Measurements from ENCODE around the gene CAMTA1.

Gene CAMTA1

DNA sequence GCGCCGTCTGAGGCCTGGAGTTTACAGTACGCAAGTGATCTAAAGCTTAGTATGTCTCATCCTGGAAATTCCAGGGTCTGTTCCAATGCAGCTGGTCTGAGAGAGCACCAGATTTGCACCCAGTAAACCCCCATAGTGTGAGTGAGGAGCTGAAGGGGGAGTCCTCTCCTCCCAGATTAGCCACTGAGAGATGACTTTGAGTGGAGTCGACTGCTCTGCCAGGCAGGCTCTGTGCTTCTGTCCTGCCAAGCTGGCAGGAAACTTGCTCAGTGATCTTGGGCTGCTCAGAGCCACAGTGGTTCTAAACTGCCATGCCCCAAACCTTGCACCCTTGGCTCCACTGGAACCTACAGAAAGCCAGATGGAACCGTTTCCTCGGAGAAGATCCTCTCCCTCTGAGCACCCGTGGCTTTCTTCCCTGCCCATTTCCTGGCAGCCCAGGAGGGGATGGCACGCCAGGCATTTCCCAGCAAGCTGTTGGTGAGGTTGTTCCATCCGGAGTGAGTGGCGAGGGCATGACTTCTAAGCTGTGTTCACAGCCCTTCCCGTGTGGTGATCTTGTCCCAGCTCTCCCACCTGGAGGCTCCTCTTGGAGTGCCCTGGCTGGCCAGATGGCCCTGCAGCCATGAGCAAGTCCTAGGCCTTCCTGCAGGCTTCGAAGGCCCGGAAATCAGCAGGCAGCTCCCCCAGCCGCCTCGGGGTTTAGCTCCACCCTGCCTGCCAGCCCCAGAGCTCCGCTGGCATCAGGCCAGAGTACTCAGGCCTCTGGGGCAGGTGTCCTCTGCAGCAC is 859.9 kb downstream of the CAMTA1 start:
- H3K27me3 ChIP-seq (ENCODE audit: control insufficient read depth, insufficient read depth, low read length), result no peaks in the 10 kb centered on the region
- no peak overlapping the region for H3K9ac ChIP-seq (ENCODE audit: low read depth, low read length)
- H3K4me1 ChIP-seq (ENCODE audit: control insufficient read depth, insufficient read depth, low read length), result peaks cover 2% of the 10 kb centered on the region
- no peak overlapping the region for H3K4me3 ChIP-seq (ENCODE audit: low read depth, low read length)
- H3K36me3 ChIP-seq (ENCODE audit: control insufficient read depth, insufficient read depth, low read length), result no peaks in the 10 kb centered on the region
- no peaks in the 10 kb centered on the region for H3K9me3 ChIP-seq (ENCODE audit: control insufficient read depth, insufficient read depth, low read length)

DNA sequence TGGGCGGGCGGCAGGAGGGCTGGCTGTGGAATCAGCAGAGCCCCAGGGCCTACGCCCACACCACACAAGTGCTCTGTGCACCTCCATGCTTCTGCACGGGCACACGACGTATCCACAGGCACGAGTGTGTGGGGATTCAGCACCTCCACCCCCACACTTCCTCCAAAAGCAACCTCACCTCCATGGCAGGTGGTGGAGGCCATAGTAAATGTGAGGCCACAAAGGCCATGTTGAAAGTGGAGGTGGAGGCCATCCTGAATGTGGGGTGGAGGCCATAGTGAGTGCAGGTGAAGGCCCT is 860.4 kb downstream of the CAMTA1 start:
- Histone ChIP-seq H3K27me3 (ENCODE audit: control insufficient read depth, insufficient read depth, low read length) (no peaks in the 10 kb centered on the region), H3K9me3 (ENCODE audit: control insufficient read depth, insufficient read depth, low read length) (no peaks in the 10 kb centered on the region), H3K9ac (ENCODE audit: low read depth, low read length) (no peak overlapping the region), H3K4me1 (ENCODE audit: control insufficient read depth, insufficient read depth, low read length) (peaks cover 2% of the 10 kb centered on the region), H3K36me3 (ENCODE audit: control insufficient read depth, insufficient read depth, low read length) (no peaks in the 10 kb centered on the region), H3K4me3 (ENCODE audit: low read depth, low read length) (no peak overlapping the region)

DNA sequence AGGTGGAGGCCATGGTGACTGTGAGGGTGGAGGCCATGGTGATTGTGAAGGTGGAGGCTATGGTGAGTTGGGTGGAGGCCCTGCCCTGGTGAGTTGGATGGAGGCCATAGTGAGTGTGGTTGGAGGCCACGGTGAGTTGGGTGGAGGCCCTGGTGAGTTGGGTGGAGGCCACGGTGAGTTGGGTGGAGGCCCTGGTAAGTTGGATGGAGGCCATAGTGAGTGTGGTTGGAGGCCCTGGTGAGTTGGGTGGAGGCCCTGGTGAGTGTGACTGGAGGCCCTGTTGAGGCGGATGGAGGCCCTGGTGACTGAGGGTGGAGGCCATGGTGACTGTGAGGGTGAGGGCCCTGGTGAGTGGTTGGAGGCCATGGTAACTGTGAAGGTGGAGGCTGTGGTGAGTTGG is 860.9 kb downstream of the CAMTA1 start:
- H3K9ac ChIP-seq (ENCODE audit: low read depth, low read length), result no peak overlapping the region
- no peaks in the 10 kb centered on the region for H3K9me3 ChIP-seq (ENCODE audit: control insufficient read depth, insufficient read depth, low read length)
- H3K36me3 ChIP-seq (ENCODE audit: control insufficient read depth, insufficient read depth, low read length), result no peaks in the 10 kb centered on the region
- peaks cover 2% of the 10 kb centered on the region for H3K4me1 ChIP-seq (ENCODE audit: control insufficient read depth, insufficient read depth, low read length)
- no peak overlapping the region for H3K4me3 ChIP-seq (ENCODE audit: low read depth, low read length)
- no peaks in the 10 kb centered on the region for H3K27me3 ChIP-seq (ENCODE audit: control insufficient read depth, insufficient read depth, low read length)

DNA sequence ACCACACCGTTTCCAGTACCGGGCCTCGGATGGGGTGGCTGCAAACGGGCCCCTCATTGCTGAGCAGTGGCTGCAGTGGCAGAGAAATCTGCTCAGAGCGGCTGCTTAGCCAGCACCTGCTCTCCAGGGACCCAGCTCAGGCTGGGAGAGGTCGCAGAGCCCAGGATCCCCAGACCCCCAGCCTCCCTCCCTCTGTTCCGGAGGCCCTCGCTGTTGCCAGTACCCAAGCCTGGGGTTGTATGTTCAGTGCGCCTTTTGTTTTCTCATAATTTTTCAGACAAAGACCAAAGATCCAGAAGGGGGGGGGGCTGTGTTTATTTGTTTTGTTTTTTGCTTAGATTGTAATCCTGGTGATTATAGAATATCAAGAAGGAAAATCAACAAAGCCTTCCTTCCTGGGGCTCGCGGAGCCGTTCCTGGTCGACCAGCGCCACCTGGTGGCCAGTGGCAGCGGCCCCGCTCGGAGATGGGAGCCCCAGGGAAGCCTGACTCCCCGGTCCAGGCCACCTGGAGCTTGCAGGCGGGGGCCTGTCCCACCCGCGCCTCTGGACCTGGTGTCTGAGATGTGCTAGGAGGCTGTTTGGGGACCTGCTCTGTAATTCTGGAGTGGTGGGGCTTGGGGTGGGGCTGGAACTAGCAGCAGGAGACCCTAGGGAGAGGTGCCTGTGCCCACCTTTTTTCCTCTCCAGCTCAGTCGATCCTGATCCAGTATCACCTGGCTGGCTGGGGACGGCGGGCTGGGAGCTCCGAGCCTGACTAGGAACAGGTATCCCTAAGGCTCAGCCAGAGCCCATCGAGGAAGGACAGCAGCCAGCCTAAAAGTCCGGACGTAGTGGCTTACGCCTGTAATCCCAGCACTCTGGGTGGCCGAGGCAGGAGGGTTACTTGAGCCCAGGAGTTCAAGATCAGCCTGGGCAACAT is 862.0 kb downstream of the CAMTA1 start:
- H3K9me3 ChIP-seq (ENCODE audit: control insufficient read depth, insufficient read depth, low read length), result no peaks in the 10 kb centered on the region
- no peak overlapping the region for H3K9ac ChIP-seq (ENCODE audit: low read depth, low read length)
- H3K36me3 ChIP-seq (ENCODE audit: control insufficient read depth, insufficient read depth, low read length), result no peaks in the 10 kb centered on the region
- no peak overlapping the region for H3K4me3 ChIP-seq (ENCODE audit: low read depth, low read length)
- no peaks in the 10 kb centered on the region for H3K27me3 ChIP-seq (ENCODE audit: control insufficient read depth, insufficient read depth, low read length)
- H3K4me1 ChIP-seq (ENCODE audit: control insufficient read depth, insufficient read depth, low read length), result peaks cover 2% of the 10 kb centered on the region

DNA sequence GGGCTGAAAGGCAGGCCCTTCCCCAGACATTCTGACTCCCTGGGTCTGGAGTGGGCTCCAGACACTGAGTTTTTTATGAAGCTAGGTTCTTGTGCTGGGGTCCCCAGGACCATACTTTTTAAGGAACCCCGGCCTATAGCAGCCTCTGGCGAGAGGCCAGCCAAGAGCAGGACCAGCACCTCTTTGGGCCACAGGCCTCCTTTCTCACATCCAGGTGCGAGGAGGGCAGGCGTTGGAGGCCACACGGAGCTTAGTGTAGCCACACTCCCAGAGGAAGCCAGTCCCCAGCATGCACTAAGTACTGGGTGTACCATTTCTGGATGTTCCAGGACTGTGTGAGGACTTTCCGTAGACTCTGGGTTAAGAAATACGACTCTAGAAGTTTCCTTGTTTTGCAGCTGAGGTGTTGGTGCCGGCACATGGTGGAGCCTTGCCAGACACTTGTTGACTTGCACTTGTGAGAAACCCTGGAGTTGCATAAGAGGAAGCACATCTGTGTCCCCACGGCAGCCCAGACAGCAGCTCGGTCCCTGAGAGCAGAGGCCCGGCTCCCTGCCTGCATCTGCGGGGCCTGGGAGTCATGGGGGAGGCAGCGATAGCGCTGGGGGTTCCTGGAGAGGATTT is 863.6 kb downstream of the CAMTA1 start:
- Histone ChIP-seq H3K36me3 (ENCODE audit: control insufficient read depth, insufficient read depth, low read length) (no peaks in the 10 kb centered on the region), H3K9ac (ENCODE audit: low read depth, low read length) (no peak overlapping the region), H3K4me1 (ENCODE audit: control insufficient read depth, insufficient read depth, low read length) (peaks cover 1% of the 10 kb centered on the region), H3K27me3 (ENCODE audit: control insufficient read depth, insufficient read depth, low read length) (no peaks in the 10 kb centered on the region), H3K4me3 (ENCODE audit: low read depth, low read length) (no peak overlapping the region), H3K9me3 (ENCODE audit: control insufficient read depth, insufficient read depth, low read length) (no peaks in the 10 kb centered on the region)

DNA sequence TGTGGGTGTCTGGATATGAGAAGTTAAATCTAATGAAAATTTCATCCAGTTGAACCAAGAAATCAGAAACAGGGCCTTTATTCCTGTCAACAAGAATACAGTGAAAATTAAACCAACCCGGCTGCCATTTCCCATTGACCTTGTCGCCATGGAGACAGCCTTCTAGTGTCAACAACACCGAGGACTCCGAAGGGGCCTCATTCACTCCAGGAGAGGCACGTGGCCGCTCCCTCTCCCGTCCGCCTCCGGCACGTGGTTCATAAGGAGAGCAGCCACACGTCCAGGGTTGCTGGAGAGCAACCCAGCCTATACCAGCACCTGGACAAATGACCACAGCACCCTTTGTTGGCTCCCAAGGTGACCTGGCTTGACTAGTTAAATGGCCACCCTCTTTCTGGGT is 865.5 kb downstream of the CAMTA1 start:
- Histone ChIP-seq H3K27me3 (ENCODE audit: control insufficient read depth, insufficient read depth, low read length) (no peaks in the 10 kb centered on the region), H3K9me3 (ENCODE audit: control insufficient read depth, insufficient read depth, low read length) (no peaks in the 10 kb centered on the region), H3K9ac (ENCODE audit: low read depth, low read length) (no peak overlapping the region), H3K36me3 (ENCODE audit: control insufficient read depth, insufficient read depth, low read length) (no peaks in the 10 kb centered on the region), H3K4me3 (ENCODE audit: low read depth, low read length) (no peak overlapping the region), H3K4me1 (ENCODE audit: control insufficient read depth, insufficient read depth, low read length) (no peaks in the 10 kb centered on the region)

DNA sequence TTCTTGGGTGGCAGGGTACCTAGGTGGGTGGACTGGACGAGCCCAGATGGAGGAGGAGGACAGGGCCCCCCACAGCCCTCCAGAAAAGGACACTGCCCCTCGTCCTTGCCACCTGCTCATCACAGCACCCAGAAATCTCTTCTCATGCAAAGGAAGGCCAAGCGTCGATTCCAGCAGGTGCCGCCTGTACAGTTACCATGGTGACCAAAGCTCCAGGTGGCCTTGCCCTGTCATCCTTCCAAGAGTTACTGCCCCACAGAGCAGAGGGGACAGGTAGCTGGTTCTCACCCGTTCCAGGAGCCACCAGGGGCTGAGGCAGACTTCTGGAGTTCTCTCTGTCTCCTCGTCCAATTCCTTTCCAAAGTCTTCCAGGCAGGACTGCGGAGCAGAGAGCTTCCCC is 865.9 kb downstream of the CAMTA1 start:
- no peak overlapping the region for H3K9ac ChIP-seq (ENCODE audit: low read depth, low read length)
- H3K4me3 ChIP-seq (ENCODE audit: low read depth, low read length), result no peak overlapping the region
- no peaks in the 10 kb centered on the region for H3K27me3 ChIP-seq (ENCODE audit: control insufficient read depth, insufficient read depth, low read length)
- no peaks in the 10 kb centered on the region for H3K4me1 ChIP-seq (ENCODE audit: control insufficient read depth, insufficient read depth, low read length)
- H3K36me3 ChIP-seq (ENCODE audit: control insufficient read depth, insufficient read depth, low read length), result no peaks in the 10 kb centered on the region
- H3K9me3 ChIP-seq (ENCODE audit: control insufficient read depth, insufficient read depth, low read length), result no peaks in the 10 kb centered on the region

DNA sequence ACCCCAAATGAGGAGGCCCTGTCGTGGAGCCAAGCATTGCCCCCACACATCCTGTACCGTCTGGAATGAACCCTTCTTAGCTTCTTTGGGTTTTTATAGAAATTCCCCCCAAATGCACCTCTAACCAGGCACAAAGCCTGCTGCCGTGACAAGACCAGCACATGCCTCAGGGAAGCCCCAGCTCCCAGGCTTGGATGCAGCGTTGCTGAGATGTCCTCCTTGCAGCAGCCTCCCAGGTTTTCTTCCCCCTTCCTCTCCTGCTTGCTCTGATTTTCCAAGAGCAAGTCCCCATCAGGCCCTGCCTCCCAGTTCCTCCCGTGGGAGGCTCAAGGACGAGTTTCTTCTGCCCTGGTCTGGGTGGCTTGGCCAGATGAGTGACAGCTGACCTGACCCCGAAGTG is 866.8 kb downstream of the CAMTA1 start:
- no peaks in the 10 kb centered on the region for H3K9me3 ChIP-seq (ENCODE audit: control insufficient read depth, insufficient read depth, low read length)
- no peak overlapping the region for H3K4me3 ChIP-seq (ENCODE audit: low read depth, low read length)
- H3K36me3 ChIP-seq (ENCODE audit: control insufficient read depth, insufficient read depth, low read length), result no peaks in the 10 kb centered on the region
- H3K4me1 ChIP-seq (ENCODE audit: control insufficient read depth, insufficient read depth, low read length), result no peaks in the 10 kb centered on the region
- no peaks in the 10 kb centered on the region for H3K27me3 ChIP-seq (ENCODE audit: control insufficient read depth, insufficient read depth, low read length)
- no peak overlapping the region for H3K9ac ChIP-seq (ENCODE audit: low read depth, low read length)

DNA sequence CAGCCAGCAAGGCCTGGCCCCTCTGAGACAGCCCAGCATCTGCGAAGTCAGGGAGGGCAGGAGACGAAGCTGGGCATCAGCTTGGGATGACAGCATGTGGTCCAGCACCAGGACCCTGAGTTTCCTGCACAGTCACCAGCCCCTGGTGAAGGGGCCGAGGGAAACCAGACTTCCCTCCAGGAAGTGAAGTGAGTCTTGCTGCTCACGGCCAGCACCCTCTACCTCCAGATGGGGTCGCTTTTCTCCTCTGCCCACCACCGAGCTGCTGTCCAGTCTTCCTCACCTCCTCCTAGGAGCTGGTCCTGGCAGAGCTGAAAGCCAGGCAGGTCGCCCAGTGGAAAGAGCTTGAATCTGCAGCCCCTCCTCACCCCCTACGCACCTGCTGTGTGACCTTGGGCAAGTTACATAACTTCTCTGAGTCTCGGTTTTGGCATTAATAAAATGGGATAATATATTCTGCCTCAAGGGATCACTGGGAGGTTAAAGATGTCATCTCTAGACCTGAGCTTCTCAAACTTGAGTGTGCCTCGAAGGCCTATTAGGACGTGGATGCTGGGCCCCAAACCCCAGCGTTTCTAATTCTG is 867.4 kb downstream of the CAMTA1 start:
- Histone ChIP-seq H3K4me1 (ENCODE audit: control insufficient read depth, insufficient read depth, low read length) (no peaks in the 10 kb centered on the region), H3K4me3 (ENCODE audit: low read depth, low read length) (no peak overlapping the region), H3K36me3 (ENCODE audit: control insufficient read depth, insufficient read depth, low read length) (no peaks in the 10 kb centered on the region), H3K9me3 (ENCODE audit: control insufficient read depth, insufficient read depth, low read length) (no peaks in the 10 kb centered on the region), H3K9ac (ENCODE audit: low read depth, low read length) (no peak overlapping the region), H3K27me3 (ENCODE audit: control insufficient read depth, insufficient read depth, low read length) (no peaks in the 10 kb centered on the region)

DNA sequence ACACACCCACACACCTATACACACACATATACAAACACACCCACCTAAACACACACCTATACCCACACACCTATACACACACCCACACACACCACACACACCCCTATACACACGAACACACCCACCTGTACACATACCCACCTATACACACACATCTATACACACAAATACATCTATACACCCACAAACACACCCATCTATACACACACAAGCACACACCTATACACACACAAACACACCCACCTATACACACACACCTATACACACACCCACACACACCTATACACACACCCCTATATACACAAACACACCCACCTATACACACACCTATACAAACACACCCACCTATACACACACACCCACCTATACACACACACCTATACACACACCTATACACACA is 869.5 kb downstream of the CAMTA1 start:
- Histone ChIP-seq H3K27me3 (ENCODE audit: control insufficient read depth, insufficient read depth, low read length) (no peaks in the 10 kb centered on the region), H3K4me1 (ENCODE audit: control insufficient read depth, insufficient read depth, low read length) (no peaks in the 10 kb centered on the region), H3K9ac (ENCODE audit: low read depth, low read length) (no peak overlapping the region), H3K4me3 (ENCODE audit: low read depth, low read length) (no peak overlapping the region), H3K9me3 (ENCODE audit: control insufficient read depth, insufficient read depth, low read length) (no peaks in the 10 kb centered on the region), H3K36me3 (ENCODE audit: control insufficient read depth, insufficient read depth, low read length) (no peaks in the 10 kb centered on the region)

DNA sequence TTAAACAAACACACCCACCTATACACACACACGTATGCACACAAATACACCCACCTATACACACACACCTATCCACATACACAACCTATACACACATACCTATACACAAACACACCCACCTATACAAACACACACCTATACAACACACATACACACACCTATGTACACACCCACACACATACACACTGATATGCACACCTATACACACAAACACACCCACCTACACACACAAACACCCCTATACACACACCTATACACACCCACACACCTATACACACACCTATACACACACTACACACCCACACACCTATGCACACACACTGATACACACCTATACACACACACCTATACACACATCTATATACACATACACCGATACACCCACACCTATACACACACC is 870.1 kb downstream of the CAMTA1 start:
- Histone ChIP-seq H3K4me1 (ENCODE audit: control insufficient read depth, insufficient read depth, low read length) (no peaks in the 10 kb centered on the region), H3K36me3 (ENCODE audit: control insufficient read depth, insufficient read depth, low read length) (no peaks in the 10 kb centered on the region), H3K9me3 (ENCODE audit: control insufficient read depth, insufficient read depth, low read length) (no peaks in the 10 kb centered on the region), H3K4me3 (ENCODE audit: low read depth, low read length) (no peak overlapping the region), H3K9ac (ENCODE audit: low read depth, low read length) (no peak overlapping the region), H3K27me3 (ENCODE audit: control insufficient read depth, insufficient read depth, low read length) (no peaks in the 10 kb centered on the region)

Data from iPS-15b (cell line).